Hepatocyte (in vitro differentiated cells): ENCODE measurements around the gene KCTD15. TPM values are rescaled to one million over a fixed set of nuclear protein-coding genes. Genes with fewer than 3 reads are reported as not detected.
A peak's percentile ranks its signal among the peaks of the same experiment; 100 is the strongest.

Experiments
- DNase-seq: peaks from one replicate; pipeline ENCODE4 v3.0.0-alpha.2; 2016; ENCODE audit warnings: low spot score
- H2AFZ ChIP-seq: fragments of 200-600 bp; sonication (generic); 2 replicates; pipeline ENCODE4 v1.6.0; 2016; ENCODE audit warnings: antibody characterized with exemption, mild to moderate bottlenecking
- H3K27ac ChIP-seq: fragments of 200-600 bp; sonication (generic); 2 replicates; pipeline ENCODE4 v1.5.1; 2016; ENCODE audit warnings: mild to moderate bottlenecking
- H3K27me3 ChIP-seq: fragments of 200-600 bp; sonication (generic); 2 replicates; pipeline ENCODE4 v1.6.1; 2016
- H3K36me3 ChIP-seq: fragments of 200-600 bp; sonication (generic); replicated peaks from 2 replicates; pipeline ENCODE4 v1.5.1; 2016; ENCODE audit warnings: low read depth; ENCODE audit not compliant: insufficient read depth
- H3K4me1 ChIP-seq: fragments of 200-600 bp; sonication (generic); 2 replicates; pipeline ENCODE4 v1.5.1; 2016; ENCODE audit warnings: mild to moderate bottlenecking, moderate library complexity; ENCODE audit not compliant: insufficient read depth
- H3K4me2 ChIP-seq: fragments of 200-600 bp; sonication (generic); 2 replicates; pipeline ENCODE4 v1.6.0; 2016
- H3K4me3 ChIP-seq: fragments of 200-600 bp; sonication (generic); 2 replicates; pipeline ENCODE4 v1.5.1; 2016; ENCODE audit warnings: mild to moderate bottlenecking
- H3K79me2 ChIP-seq: fragments of 200-600 bp; sonication (generic); 2 replicates; pipeline ENCODE4 v1.6.0; 2017; ENCODE audit warnings: mild to moderate bottlenecking
- H3K9me2 ChIP-seq: fragments of 200-600 bp; sonication (generic); replicated peaks from 2 replicates; pipeline ENCODE4 v1.6.0; 2017; ENCODE audit warnings: mild to moderate bottlenecking; ENCODE audit not compliant: insufficient read depth
- H3K9me3 ChIP-seq: fragments of 200-600 bp; sonication (generic); 2 replicates; pipeline ENCODE4 v1.5.1; 2016; ENCODE audit warnings: low read depth, mild to moderate bottlenecking
- H4K20me1 ChIP-seq: fragments of 200-600 bp; sonication (generic); 2 replicates; pipeline ENCODE4 v1.6.0; 2016; ENCODE audit warnings: mild to moderate bottlenecking; ENCODE audit not compliant: insufficient read depth, poor library complexity, severe bottlenecking
- CTCF ChIP-seq: fragments of 200-600 bp; sonication (generic); IDR thresholded peaks from 2 replicates; pipeline ENCODE4 v1.5.1; 2016; ENCODE audit warnings: antibody characterized with exemption, mild to moderate bottlenecking; ENCODE audit not compliant: poor library complexity
- EZH2 ChIP-seq: fragments of 200-600 bp; sonication (generic); IDR thresholded peaks from 2 replicates; pipeline ENCODE4 v1.6.1; 2016; ENCODE audit warnings: antibody characterized with exemption, mild to moderate bottlenecking, borderline replicate concordance
- EZH2phosphoT487 ChIP-seq: fragments of 200-600 bp; sonication (generic); IDR thresholded peaks from one replicate; pipeline ENCODE4 v1.6.1; 2018; ENCODE audit warnings: antibody characterized with exemption, mild to moderate bottlenecking, low read depth, moderate library complexity; ENCODE audit not compliant: unreplicated experiment, severe bottlenecking
- WGBS: methylation state at CpG from one replicate; pipeline ENCODE4 v1.1.6; 2016; ENCODE audit warnings: low lambda C conversion rate; ENCODE audit errors: missing lambda C conversion rate; 5-methylcytosine and 5-hydroxymethylcytosine counted together
- polyA plus RNA-seq: library from polyadenylated mRNA; unstranded; fragments of >200 nt; fragmentation: Nextera tagmentation; extraction: Ambion mirVana; gene quantifications from 2 replicates; pipeline ENCODE4 v1.2.1, GENCODE V29; 2016
- total RNA-seq: library from RNA; depleted of rRNA; stranded (reverse); fragments of >200 nt; gene quantifications from 2 replicates; pipeline ENCODE4 v1.2.3, GENCODE V29; 2014

KCTD15 gene
- total and polyA plus RNA-seq, 2 experiments from 2014 or later = 10.1 to 55.8 TPM

- H3K4me3 ChIP-seq = no peak overlapping the region
- 31% methylated on average over 38 of the region's 49 CpGs for WGBS
- peaks cover 9% of the 10 kb centered on the region for H3K27me3 ChIP-seq
- H3K36me3 ChIP-seq = no peaks in the 10 kb centered on the region
- peak; percentile 91 for DNase-seq
- H4K20me1 ChIP-seq = no peaks in the 10 kb centered on the region
- H3K79me2 ChIP-seq = no peaks in the 10 kb centered on the region
- no peak overlapping the region for H2AFZ ChIP-seq
- TF ChIP-seq EZH2phosphoT487 (no peak), CTCF (peak; percentile 100), EZH2 (no peak)
- no peaks in the 10 kb centered on the region for H3K4me1 ChIP-seq
- H3K9me2 ChIP-seq = no peaks in the 10 kb centered on the region
- H3K4me2 ChIP-seq = peak overlapping the region; percentile 76
- no peaks in the 10 kb centered on the region for H3K9me3 ChIP-seq
- no peak overlapping the region for H3K27ac ChIP-seq
Observed at GRCh38 chr19:33778089-33778791, 18.4 kb upstream of the KCTD15 start.

GRCh38 chr19:33779849-33780248, 16.8 kb upstream of the KCTD15 start:
- Histone ChIP-seq H3K79me2 (no peaks in the 10 kb centered on the region), H3K27me3 (peaks cover 9% of the 10 kb centered on the region), H2AFZ (no peak overlapping the region), H3K36me3 (no peaks in the 10 kb centered on the region), H3K4me2 (no peak overlapping the region), H3K4me1 (no peaks in the 10 kb centered on the region), H3K9me3 (no peaks in the 10 kb centered on the region), H3K27ac (no peak overlapping the region), H3K9me2 (no peaks in the 10 kb centered on the region), H4K20me1 (no peaks in the 10 kb centered on the region), H3K4me3 (no peak overlapping the region)
- no peak for DNase-seq
- 62% methylated on average over 7 of the region's 7 CpGs for WGBS
- TF ChIP-seq CTCF (no peak), EZH2phosphoT487 (no peak), EZH2 (no peak)

- TF ChIP-seq CTCF = no peak
- Histone ChIP-seq H3K9me2 (no peaks in the 10 kb centered on the region), H3K9me3 (no peaks in the 10 kb centered on the region), H3K4me1 (no peaks in the 10 kb centered on the region), H3K27ac (no peak overlapping the region), H4K20me1 (no peaks in the 10 kb centered on the region), H3K36me3 (no peaks in the 10 kb centered on the region), H3K4me3 (no peak overlapping the region), H3K4me2 (no peak overlapping the region), H2AFZ (no peak overlapping the region), H3K27me3 (peaks cover 9% of the 10 kb centered on the region), H3K79me2 (no peaks in the 10 kb centered on the region)
- DNase-seq = no peak
- WGBS = 86% methylated on average over 6 of the region's 6 CpGs
Observed at GRCh38 chr19:33780251-33780650, 16.4 kb upstream of the KCTD15 start.

GRCh38 chr19:33780746-33781145, 15.9 kb upstream of the KCTD15 start:
- H3K36me3 ChIP-seq = no peaks in the 10 kb centered on the region
- peaks cover 9% of the 10 kb centered on the region for H3K27me3 ChIP-seq
- H3K4me2 ChIP-seq = no peak overlapping the region
- H3K4me3 ChIP-seq = no peak overlapping the region
- TF ChIP-seq EZH2 (no peak), EZH2phosphoT487 (no peak), CTCF (no peak)
- H4K20me1 ChIP-seq = no peaks in the 10 kb centered on the region
- H3K27ac ChIP-seq = no peak overlapping the region
- H3K4me1 ChIP-seq = no peaks in the 10 kb centered on the region
- H3K9me3 ChIP-seq = no peaks in the 10 kb centered on the region
- WGBS = 88% methylated on average over 12 of the region's 12 CpGs
- H3K79me2 ChIP-seq = no peaks in the 10 kb centered on the region
- H3K9me2 ChIP-seq = no peaks in the 10 kb centered on the region
- H2AFZ ChIP-seq = no peak overlapping the region
- DNase-seq = no peak
